Ovary (tissue), 3 donors: ENCODE measurements around the gene CDC14A.

Source experiments
- CTCF ChIP-seq, 3 donors: fragments of 450-650 bp in 2 of 3; fragments of 200-600 bp in 1 of 3; IDR thresholded peaks; one replicate each; pipeline versions ENCODE4 v1.5.1 to v1.8.0; 2016 to 2022; ENCODE audit warnings: antibody characterized with exemption in 3 of 3, mild to moderate bottlenecking in 1 of 3
- EP300 ChIP-seq: sonication (generic); formaldehyde crosslinking; IDR thresholded peaks from one replicate; pipeline ENCODE4 v1.6.1; 2017; ENCODE audit warnings: antibody characterized with exemption
- POLR2A ChIP-seq: fragments of 450-650 bp; IDR thresholded peaks from one replicate; pipeline ENCODE4 v1.6.1; 2017; ENCODE audit warnings: antibody characterized with exemption, mild to moderate bottlenecking, moderate library complexity
- donor health status: DM: no; HTN: no; CAD: no.

- TF ChIP-seq CTCF (IDR thresholded peaks at IDR 0.05): no peak
- TF ChIP-seq POLR2A: no peak
- TF ChIP-seq EP300: no peak
These were observed 20.0 kb upstream of the CDC14A start for GRCh38 chr1:100332331-100332730.
